Fibroblast of skin of right biceps (primary cell): ENCODE measurements around the gene UST.
"Not testable (repeated sequence)": the region's sequence is repeated elsewhere in the genome, so short reads cannot be mapped to it uniquely, and the experiment has no call there.

Source experiments
- DNase-seq: peaks from one replicate; pipeline ENCODE4 v3.0.0-alpha.2; 2013

UST gene

DNA sequence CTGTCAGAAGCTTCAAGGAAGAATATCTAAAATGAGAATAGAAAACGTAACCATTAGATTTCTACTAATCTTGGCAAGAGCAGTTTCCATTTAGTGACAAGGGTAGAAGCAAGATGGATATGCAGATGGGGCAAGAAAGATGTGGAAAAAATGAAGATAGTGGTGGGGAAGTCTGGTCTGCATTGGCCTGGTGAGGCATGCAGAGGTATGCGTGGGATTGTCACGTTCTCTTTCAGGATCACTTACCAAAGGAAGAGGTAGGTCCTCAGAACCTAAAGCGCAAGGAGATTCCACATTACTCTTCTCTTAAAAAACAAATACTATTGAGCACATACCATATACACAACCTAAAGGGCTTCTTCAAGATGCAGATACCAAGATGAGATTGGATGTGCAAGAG, 238.7 kb downstream of the UST start:
- DNase-seq: no peak

DNA sequence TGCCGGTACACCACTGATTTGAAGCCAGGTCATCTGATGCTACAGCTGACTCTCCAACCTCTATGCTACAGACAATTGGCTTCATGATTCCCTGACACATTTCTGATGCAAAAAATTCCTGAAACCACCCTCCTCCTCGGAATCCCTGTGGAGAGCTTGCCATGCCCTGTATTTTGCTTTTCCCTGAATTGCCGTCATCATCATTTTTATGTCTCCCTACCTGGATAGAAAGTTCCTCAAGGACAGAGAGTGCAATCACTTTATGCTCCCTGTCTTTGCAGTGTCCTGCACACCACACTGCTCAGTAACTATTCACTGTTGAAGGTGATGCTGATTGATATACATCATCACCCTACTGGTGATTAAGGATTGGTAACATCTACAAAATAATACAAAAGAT, 239.8 kb downstream of the UST start:
- DNase-seq: no peak

DNA sequence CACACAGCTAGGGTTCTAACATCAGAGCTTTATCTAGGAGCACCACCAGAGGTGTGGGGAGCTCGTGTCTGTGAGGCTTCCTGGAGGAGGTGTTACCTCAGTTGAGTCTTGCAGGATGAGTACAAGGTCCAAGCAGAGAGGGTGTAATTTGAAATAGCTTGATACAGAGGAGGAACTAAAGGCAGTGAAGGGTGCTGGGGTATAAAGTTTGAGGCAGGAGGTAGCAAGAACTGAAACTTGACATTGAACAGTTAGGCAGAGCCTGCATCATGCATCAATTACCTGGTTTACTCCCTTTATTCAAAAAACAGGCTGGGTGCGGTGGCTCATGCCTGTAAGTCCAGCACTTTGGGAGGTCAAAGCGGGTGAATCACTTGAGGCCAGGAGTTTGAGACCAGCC, 241.2 kb downstream of the UST start:
- no peak for DNase-seq

DNA sequence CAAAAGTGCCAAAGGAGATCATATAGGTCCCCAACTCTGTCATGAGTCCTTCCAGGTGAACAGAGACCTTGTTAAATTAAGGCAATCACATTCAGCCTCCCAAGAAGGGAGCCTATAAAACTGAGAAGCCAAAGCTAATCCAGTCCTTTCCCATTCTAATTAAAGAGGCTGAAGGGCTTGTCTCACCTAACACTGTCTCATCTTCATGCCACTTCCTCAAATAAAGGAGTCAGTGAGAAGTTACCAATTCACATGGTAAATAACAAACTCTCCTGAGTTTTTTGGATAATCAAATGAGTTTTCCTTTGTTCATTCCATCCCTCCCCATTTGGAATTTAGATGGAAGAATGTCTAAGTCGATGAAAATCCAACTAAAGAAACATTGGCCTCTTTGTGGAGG, 242.8 kb downstream of the UST start:
- DNase-seq: no peak

DNA sequence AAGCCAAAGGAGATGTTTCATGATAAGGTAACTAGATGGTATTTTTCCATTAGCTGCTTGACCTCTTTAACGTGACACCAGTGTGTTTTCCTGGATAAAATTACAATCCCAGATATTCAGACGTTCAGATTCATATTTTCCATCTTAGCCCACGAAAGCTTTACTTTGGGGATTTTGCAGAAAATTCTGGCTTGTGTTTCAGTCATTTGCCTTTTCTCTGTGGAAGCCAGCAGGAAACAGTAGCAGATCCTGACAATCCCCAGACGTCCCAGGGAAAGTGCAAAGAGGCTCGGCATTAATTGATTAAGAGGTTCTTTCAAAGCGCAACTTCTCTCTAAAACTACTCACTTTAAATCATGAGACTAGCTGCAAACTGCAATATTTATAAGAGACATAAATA, 243.6 kb downstream of the UST start:
- no peak for DNase-seq

DNA sequence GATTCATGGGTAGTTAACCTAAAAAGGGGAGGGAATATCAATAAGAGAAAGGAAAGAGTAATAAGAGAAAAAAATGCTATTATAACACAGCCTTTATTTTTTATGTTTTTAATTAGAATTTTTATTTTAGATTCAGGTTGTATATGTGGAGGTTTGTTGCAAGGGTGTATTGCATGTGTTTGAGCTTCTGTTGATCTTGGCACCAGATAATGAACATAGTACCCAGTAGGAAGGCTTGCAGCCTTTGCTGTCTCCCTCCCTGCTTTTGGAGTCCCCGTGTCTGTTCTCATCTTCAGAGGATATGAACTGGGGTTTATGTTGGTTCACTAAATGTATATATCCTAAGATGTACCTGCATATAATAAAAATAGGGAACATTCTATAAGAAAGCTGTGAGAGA, 250.0 kb downstream of the UST start:
- DNase-seq: no peak

DNA sequence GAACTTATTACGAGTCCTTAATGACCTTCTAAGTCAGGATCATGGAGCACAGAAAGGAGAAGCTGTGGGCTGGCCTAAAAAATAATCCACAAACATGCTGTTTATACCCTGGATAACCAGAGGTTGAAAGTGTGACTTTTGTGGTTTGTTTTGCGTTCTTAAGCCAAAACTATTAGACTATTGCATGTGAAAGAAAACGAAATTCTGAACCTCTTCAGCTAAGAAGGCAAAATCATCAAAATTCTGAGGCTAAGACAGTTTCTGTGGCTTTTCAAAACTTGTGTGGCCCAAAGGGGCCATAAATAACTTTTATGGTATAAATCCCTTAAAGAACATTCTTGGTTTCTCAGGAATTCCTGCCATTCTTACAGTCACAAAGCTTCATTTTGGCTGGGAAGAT, 251.0 kb downstream of the UST start:
- DNase-seq: peak; percentile 93

DNA sequence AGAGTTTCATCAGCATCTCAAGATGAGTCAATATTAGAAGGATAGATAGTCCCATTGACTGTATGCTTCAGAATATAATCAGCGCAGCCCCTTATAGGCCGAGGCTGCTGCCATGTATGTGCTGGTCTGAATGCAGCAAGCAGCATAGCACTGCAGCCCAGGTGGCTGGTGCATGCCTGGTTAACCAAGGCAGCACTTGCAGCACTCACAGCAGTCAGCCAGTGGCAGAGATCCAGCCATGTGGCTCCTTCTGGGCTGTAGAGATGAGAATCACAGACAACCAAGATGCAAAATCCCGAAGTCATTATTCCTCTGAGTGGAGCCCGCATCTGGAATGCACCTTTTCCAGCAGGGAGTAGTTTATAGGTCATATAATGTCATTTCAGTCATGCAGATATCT, 251.9 kb downstream of the UST start:
- peak; percentile 43 for DNase-seq

DNA sequence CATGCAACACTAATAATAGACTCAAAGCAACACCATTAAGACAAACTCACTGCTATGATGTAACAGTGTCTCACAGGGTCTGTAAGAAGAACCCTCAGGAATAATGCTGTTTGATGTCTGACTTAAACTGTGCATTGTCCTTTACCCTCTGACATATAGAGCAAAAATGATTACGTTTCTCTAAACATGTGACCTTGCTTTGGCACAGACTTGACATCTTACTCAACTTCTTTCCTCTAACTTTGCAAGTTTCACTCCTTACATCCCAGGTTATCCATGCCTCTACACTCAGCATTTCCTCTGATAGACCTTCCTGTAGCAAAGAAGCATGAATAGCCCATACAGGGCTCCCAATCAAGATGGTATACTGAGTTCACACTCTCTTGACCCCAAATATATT, 252.7 kb downstream of the UST start:
- DNase-seq: peak; percentile 70

DNA sequence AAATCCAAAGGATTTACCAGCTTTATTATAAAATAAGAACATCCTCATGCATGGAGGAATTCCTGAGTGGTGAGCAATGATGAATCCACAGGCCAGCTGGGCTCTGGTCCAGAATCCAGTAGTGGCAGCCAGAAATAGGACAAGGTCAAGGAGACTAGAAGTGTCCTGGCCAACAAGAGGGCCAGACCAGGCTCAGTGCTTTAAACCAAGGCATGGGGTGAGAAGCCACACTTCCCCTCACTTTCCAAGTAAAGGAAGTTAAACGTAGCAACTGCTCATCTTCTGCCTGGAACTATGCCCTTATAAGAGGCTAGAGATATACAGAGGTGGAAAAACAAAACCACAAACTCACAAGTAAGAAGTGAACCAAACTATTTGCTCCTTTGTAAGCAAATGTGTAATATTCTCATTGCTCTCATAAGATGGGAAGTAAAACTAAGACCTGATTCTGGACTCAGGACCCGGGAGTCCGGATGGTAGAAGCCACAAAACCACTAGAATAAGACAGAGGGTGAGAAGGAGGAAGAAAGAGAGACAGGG, 253.2 kb downstream of the UST start:
- peak; percentile 89 for DNase-seq

DNA sequence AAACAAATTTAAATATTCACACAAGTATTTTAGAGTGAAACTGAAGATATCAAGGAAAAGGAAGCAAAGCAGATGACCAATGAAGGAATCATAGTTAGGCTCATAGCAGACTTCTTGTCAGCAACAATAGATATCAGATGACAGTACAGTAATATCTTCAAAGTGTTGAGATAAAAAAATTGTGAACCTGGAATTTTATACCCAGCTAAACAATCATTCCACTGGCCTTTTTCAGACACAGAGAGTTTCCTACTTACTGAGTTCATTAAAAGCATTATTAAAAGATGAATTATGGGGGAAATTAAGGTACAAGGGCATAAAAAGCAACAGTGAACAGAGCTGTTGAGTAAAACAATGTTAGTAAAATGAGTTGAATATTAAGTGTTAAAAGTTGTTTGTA, 254.6 kb downstream of the UST start:
- no peak for DNase-seq

DNA sequence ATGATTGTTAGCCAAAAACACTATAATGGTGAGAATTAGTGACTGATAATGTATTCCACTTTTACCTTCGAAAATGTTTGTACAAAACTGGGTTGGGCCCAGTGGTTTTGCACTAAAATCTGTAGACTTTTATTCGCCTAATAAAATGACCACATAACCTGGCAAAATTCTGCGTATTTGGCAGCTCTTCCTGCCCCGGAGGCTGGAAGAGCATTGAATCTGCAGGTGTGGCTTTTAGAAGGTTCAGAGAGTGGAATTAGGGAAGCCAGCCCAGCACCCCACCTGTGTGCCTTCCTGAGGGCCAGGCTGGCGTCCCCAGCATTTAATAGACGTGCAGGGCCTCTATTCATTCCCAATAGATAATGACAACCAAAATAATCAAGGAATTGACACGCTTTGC, 256.7 kb downstream of the UST start:
- no peak for DNase-seq

DNA sequence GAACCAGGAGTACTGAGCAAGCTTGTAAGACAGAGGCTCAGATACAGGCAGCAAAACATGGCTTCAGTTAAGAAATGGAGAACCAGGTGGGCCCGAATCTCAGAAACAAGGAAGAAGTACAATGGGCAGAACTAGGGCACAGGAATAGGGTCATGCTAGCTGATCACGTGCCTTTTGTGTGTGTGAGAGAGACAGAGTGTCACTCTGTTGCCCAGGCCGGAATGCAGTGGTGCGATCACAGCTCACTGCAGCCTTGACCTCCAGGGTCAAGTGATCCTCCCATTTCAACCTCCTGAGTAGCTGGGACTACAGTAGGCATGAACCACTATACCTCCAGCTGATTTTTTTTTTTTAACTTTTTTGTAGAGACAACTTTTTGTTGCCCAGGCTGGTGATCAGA, 257.8 kb downstream of the UST start:
- no peak for DNase-seq

DNA sequence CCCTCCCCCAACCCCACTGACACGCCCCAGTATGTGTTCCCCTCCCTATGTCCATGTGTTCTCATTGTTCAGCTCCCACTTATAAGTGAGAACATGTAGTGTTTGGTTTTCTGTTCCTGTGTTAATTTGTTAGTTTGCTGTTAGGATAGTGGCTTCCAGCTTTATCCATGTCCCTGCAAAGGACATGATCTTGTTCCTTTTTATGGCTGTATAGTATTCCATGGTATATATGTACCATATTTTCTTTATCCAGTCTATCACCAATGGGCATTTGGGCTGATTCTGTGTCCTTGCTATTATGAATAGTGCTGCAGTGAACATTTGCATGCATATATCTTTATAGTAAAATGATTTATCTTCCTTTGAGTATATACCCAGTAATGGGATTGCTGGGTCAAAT, 259.4 kb downstream of the UST start:
- not testable (repeated sequence) for DNase-seq

DNA sequence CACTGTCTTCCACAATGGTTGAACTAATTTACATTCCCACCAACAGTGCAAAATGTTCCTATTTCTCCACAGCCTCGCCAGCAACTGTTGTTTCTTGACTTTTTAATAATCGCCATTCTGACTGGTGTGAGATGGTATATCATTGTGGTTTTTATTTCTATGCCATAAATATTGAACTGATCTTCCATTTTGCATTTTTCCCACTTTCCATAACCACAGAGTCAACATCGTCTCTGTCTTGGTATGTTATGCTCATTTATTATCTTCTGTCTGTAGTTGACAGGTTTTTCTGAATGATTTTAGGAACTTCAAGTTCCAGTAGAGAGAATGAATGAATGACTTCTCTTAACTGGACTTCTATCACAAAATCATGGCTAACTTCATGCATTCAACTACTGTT, 259.8 kb downstream of the UST start:
- DNase-seq: peak; percentile 63

DNA sequence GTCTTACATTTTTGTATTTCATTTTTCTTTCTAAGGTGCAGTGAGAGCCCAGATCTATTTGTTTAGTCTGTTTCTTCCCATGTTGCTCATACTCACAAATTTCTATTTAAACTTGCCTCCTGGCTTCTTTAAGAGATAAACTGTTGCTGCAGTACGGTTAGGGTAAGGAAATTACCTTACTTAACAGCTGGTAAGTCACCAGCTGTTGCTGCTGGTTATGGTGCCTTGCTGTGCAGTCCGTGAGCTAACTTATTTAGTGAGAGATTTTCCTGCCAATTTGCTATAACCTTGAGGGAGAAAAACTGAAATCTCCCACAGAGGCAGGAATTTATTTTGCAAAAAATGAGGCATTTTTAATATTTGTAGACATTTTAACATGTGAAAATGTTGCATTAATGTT, 261.0 kb downstream of the UST start:
- no peak for DNase-seq

DNA sequence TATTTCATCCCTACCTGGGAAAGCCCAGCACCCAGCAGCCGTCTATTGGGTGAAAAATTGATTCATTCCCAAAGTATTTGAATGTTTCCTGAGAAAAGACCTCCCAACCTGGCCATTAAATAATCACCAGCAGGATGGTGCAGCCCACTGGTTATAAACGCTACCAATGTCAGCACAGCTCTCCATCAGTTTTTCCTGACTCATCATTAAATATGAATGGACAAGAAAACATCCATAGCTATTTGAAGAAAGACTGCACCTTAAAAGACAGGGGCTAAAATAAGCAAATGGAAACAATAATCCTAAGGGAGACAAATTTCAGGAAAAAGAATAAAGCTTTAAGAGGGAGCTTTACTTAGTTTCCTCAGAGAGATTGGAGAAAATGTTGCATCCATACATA, 261.9 kb downstream of the UST start:
- no peak for DNase-seq

DNA sequence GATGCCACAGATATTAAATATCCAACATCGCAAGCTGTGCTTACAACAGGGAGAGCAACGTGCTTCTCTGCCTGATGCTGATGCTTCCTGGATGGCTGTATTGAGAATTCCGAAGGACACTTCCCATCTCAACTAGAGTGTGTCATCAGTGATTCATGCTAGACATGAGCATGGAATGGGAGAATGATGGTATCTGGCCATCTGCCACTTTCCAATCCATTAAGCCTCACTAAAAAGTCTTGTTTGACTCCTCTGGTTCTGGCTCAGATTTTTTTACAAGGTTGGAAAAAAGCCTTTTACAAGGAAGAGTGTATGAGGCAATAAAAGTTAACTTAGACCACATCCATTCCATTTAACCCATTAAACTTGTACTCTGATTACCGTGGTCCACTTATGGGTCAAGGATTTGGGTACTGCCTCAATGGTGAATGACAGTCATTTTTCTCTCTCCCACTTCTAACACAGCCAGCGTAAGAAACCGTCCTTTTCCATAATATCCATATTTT, 265.3 kb downstream of the UST start:
- peak; percentile 100 for DNase-seq

DNA sequence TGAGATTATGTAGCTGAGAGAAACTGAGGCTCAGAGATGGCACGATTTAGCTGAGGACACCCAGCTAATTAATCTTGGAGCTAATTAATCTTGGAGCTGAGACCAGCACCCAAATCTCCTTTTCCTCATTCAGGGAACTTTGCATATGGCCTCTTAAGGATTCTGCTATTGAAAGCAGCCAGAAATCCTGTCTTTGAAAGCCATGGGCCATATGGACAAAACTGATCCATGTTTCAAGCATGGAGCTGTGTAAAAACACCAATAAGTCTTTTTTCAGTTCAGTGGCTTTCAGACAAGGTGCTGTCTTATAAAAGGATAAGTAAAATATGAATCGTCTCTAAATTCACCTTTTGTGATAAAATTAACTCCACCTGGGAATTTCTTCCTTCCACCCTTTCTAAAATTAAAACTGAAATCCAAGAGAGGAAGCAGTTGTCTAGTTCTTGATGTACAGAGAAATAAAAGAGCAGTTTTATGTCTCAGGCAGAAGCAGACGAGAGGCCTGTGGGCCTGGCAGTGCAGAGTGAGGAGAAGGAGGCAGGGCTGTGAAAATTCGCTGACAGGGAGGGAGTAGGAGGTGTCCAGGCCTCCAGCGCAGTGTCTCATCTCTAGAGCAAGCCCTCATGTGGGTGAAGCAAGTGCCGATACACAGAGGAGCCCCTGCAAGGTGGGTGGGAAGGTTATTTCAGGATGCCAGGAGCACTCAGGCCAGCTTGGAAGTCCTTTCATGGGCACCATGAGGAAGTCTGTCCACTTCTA, 266.9 kb downstream of the UST start:
- no peak for DNase-seq

DNA sequence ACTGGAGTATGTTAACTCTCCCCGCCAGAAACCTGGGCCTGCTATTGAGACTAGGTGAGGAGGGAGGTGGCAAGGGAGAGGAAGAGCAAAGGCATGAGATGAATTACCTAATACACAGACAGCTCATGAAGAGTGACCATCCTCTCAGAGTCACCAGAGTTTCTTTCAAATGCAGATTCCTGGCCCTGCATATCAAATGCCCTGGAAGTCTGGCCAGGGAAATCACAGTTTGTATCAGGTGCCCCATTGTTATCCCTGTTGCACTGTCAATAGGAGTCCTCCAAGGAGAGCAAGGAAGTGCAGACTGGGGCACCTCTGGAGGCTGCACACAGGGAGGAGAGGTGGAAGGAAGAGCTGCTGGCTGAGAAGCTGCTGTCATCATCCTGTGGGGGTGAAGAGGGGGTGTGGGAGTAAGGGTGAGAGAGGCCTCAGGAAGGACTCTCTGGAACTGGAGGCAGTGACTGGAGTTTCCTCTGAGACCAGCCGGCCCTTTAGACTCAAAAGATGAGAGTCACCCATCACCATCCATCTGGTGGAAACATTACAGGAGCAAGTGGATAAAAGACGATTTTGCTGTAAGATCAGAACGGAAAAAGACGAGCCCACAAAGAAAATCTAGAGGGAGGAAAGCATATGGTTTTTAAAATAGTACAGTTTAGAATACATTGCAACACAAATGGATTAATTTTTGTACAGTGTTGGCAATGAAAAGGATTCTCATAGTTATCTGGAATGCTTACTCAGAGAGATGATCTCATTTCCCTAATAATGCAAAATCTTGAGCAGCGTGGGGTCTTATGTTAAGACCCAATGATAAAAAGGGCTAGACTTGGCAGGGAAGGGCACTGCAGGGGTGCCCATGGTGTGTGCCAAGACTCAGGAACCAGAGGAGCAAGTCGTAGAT, 268.1 kb downstream of the UST start:
- peak; percentile 82 for DNase-seq

DNA sequence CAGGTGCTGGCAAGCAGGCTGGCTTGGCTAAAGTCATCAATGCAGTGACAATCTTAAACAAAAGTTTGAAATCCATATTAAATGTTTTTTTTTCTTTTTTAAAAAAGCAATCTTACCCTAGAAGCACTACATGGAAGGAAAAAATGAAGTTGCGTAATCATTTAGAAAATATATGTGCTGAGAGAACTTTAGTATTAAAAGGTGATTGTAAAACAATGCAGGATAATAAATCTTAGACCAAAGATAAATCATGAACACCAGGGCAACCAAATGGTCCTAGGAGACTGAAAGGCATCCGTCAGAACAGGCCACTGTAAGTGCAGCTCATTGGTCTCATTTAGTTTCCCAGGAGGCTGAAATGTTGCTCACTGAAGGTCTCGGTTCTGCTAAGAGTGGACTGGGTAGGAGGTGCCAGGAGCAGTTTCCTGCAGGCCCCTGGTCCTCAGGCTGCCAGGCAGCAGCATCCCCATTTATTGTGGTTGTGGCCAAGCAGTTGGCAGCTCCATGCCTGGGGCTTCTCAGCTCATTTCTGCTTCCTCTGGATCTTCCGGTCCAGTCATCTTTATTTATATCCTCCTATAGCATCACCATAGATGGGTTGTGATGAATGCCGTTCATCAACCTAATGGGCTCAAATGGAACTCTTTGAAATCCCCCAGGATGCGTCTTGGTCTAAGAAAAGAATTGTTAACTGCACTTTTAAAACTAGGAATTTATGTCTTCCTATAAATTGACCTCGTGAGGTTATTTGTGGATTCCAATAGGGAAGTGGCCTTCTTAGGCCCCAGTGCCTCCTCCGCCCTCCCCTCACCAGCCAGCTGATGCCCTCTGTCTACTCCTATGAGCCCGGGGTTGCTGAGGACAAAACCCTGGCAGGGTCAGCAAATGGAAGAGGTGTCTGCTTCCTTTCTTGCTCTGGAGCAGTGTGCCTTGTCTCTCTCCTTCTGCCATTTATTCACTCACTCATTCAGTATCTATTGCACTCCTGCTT, 269.0 kb downstream of the UST start:
- DNase-seq: peak; percentile 90

DNA sequence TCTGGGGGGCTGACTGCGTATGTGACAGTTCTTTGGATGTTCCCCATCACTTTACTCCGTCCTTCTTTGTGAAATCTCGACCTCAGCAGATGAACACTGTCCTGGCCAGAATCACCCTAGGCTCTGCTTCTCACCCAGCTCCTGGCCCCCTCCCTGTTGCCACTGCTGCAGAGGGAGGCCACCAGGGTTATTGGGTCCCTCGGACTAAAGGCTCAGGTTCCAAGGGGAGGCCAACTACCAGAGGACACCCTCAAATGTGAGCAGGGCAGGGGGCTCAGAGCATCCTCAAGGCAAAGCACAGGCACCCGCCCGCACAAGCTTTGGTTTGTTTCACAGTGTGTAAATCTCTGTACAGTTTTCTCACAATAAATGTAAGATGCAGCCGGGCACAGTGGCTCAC, 269.9 kb downstream of the UST start:
- DNase-seq: no peak

DNA sequence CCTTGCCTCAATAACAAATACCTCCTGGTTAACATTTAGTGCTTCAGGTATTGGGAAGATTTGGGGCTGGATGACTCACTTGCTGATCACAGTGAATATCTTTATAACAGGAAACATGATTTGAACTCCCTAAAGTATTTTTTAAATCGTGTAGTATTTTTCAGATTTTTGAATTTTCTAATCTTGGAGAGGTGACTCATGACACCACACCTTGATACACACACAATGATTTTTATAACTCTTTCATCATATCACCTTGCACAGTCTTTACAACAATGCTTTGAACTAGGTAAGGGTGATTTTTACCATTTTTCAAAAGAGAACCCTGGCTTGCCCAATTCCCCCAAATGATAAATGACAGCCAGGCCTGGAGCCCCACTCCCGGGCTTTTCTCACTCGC, 273.5 kb downstream of the UST start:
- DNase-seq: no peak
